GM19238 (cell line): ENCODE measurements around the gene STK32C.
"Not testable (repeated sequence)": the region's sequence is repeated elsewhere in the genome, so short reads cannot be mapped to it uniquely, and the experiment has no call there.

Source experiments
- DNase-seq: peaks from one replicate; pipeline ENCODE4 v3.0.0; 2011; ENCODE audit warnings: low spot score; ENCODE audit not compliant: insufficient read length

Gene STK32C

DNA sequence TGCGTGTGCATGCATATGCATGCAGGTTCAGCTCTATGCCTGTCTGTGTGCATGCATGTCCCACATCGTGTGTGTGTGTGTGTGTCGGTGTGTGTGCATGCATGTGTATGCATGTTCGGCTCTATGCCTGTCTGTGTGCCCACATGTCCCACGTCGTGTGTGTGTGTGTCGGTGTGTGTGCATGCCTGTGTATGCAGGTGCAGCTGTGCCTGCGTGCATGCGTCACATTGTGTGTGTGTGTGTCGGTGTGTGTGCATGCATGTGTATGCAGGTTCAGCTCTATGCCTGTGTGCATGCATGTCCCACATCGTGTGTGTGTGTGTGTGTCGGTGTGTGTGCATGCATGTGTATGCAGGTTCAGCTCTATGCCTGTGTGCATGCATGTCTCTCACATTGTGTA is 39.8 kb downstream of the STK32C start:
- not testable (repeated sequence) for DNase-seq

DNA sequence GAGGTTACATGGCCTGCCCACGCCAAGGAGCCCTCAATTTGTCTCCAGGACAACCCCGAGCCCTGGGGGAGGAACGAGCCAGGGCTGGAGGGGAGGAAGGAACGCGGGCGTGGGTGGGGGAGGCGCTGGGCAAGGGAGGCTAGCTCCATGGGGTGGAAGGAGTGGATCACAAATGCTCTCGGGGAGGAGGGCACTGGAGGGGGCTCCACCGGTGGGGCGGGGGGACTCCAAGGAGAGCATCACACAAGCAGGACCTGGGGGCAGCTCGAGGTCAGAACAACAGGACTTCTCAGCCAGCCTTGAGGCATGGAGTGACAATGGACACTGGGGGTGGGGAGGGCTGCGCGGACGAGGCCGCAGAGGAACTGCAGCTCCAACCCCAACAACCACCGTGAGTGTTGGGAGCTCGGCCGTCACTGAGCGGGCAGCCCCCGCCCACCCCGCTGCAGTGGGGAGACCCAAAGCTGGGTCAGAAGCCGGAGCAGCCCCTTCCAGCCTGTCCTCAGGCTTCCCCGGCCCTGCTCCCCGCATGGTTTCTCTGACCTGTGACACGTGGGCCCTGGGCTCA is 41.1 kb downstream of the STK32C start:
- DNase-seq: no peak

DNA sequence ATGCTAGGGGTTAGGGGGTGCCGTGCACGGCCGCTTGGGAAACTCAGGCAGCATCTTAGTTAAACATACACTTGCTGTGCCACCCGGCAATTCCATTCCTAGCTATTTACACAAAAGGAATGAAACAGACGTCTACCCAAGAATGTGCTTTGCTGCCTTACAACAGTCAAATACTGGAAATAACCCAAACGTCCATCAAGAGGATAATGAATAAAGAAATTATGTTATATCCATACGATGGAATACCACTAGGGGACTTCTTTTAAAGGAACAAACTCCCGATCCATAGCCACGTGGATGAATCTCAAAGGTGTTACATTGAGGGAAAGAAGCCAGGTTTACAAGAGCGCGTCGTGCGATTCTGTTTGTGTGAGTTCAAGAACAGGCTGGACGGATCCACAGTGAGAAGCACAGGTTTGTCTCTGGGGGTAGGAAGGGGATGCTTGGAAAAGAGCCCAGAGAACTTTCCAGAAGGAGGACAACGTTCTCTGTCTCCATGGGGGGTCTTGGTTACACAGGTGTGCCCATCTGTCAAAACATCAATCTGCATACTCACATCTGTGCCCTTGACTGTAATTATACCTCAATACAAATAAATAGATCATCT is 41.8 kb downstream of the STK32C start:
- no peak for DNase-seq

DNA sequence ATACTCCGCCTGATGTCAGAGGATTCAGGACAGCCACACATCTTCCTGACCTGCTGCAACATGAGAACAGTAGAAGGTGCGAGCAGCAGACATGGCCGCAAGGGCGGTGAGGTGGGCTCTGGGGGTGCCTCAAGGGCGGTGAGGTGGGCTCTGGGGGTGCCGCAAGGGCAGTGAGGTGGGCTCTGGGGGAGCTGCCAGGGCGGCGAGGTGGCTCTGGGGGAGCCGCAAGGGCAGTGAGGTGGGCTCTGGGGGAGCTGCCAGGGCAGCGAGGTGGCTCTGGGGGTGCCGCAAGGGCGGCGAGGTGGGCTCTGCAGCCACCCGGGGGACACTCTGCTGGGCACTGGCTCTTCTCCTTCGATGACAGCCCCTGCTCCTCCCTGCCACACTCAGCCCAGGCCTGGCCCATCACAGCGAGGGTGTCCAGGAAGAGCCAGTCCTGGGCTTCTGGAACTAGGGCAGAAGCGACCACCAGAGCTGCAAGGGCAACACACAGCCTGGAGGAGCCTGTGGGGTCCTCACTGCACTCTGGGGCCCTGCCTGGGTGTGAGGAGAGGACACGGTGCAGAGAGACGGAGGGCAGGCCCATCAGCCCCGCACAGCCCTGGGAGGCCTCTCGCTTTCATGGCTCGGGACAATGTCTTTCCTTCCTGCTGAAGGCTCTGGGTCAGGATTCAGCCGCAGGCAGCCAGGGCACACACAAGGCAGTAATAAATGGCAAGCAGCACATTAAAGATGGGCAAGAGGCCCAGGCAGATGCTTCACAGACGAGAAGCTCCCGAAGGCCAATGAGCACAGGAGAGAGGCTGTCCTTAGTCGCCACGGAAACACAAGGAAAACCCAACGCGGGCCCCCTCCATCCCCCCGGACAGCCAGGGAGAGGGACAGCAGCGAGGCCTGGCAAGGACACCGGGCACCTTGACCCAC is 42.5 kb downstream of the STK32C start:
- no peak for DNase-seq

DNA sequence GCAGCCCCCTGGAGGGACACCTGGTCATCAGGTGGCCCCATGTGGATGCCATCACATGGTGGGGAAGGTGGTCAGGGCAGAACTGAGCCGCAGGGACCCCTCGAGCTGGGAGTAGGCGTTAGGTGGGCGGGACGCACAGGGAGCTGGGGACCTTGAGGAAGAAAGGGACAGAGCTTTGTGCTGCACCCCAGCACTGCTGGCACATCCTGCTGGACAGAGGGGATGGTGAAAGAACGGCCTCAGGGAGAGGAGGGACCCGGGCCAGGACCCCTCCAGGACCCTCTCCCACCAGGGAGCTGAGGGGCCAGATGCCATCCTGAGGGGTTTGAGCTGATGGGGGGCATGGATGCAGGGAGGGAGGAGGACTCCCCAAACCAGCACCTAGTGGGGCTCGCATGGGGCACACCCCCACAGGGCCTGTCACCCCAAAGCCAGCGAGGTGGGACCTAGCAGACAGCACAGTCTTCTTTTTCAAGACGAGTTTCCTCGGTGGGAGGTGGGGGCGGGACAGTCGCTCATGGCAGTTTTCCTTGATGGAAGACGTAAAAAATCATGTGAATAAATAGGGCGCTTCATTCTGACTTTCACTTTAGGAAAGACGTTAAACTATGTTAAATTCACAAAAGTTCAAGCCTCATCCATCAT is 43.3 kb downstream of the STK32C start:
- no peak for DNase-seq

DNA sequence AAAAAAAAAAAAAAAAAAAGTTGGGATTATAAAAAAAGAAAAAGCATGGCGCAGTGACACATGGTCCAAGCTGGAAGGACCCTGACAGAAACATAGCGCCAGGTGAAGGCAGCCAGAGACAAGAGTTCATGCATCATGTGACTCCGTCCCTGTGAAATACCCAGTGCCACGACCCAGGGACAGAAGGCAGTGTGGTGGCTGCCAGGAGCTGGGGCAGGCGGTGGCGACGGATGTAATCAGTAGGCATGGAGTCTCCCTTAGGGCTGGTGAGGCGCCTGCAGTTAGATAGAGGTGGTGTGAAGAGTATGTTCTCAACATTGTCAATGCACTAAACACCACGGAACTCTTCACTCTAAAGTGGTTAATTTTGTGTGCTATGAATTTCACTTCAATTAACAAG is 43.9 kb downstream of the STK32C start:
- no peak for DNase-seq

DNA sequence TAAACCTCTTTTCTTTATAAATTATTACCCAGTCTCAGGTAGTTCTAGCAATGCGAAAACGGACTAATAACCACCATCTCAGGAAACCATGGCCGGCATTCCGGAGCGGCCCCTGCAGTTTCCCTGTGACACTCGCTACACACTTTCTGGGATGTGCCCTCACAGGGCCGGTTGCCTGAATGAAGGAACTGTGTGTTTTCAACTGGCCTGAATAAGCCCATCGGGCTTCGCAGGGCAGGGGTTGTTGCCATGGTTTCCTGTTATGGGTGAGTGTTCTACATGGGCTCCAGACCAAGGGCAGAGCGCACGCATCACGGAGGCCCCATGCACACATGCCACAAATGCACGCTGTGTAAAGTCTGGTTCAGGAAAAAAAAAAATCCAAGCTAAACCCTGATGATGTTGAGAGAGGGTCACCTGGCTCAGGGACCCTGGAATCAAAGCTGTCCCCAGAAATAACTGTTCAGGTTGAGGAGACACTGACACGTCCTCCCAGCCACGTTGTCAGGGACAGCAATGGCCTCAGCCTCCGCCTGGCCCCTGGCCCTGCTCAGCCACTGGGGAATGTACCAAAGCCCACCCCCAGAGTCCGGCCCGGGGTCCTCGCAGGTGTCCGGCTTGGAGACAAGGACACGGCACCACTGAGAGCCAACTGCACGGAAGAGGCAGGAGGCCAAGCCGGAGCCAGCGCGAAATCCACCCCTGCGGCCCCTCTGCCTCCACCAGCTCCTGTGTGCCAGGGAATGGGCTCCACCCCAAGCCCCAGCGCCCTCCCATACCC is 47.9 kb downstream of the STK32C start:
- no peak for DNase-seq

DNA sequence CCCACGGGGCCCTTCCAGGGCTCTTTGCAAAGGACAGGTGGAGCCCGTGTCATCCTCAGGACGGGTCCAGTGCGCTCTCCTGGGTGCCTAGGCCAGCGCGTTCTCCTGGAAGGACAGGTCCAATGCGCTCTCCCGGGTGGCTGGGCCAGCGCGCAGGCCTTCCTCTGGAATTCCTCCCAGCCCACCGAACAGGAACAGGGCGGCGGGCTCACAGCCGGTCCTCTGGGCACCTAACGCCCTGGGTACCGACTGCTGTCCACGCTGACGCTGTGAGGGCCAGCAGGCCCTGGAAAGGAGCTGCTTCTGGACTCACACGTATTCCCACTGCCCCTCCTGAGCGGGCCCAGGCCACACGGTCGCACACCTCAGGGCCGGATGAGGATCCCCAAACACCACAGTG is 49.3 kb downstream of the STK32C start:
- DNase-seq: no peak

DNA sequence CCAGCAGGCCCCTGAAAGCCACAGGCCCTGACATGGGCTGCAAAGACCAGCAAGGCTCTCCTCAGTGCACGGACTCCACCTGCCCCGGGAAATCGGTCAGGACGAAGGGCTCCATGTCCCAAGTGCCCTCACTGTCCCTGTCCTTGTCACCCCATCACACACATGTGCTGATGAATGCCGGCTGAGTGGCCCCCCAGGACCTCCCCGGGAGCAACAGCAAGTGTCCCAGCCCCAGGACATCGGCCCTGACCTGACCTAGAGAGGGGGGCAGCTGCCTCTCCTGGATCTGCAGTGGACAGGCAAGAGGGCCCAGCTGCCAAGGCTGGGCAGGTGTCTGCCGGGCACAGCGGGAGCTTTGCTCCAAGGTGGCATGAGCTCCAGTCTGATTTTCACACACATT is 49.8 kb downstream of the STK32C start:
- no peak for DNase-seq

DNA sequence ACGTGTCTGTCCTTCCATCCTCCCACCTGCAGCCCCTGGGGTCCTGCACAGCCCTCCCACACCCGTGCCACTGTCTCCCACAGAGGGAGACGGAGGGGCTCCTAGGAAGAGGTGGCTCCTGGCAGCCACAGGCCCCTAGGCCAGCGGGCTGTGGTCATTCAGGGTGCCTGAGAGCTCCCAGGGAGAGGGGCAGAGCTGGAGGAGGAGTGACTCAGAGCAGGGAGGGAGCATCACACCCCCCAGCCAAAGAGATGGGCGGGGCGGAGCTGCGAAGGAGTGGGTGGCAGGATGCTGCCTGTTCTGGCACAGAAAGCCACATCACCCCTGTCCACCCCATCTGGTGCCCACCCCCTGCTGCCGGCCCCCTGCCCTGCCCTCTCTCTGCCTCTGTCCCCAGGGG is 50.5 kb downstream of the STK32C start:
- no peak for DNase-seq

DNA sequence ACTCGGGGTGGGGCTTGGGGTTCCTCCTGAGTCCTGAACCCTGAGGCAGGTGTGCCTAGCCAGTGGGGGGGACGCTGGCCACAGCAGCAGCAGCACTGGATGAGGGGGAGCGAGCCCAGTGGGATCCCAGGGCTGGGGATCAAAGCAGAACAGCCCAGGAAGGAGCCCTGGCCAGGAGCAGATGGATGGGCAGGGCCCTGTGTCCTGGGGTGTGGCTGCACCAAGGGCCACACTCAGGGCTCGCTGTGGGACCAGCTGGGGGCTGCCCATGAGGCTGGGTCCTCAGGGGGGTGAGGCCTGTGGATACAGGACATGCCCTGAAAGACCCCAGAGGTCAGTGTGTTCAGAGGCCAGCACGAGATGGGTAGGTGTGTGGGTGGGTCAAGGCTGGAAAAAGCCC is 50.9 kb downstream of the STK32C start:
- DNase-seq: no peak

DNA sequence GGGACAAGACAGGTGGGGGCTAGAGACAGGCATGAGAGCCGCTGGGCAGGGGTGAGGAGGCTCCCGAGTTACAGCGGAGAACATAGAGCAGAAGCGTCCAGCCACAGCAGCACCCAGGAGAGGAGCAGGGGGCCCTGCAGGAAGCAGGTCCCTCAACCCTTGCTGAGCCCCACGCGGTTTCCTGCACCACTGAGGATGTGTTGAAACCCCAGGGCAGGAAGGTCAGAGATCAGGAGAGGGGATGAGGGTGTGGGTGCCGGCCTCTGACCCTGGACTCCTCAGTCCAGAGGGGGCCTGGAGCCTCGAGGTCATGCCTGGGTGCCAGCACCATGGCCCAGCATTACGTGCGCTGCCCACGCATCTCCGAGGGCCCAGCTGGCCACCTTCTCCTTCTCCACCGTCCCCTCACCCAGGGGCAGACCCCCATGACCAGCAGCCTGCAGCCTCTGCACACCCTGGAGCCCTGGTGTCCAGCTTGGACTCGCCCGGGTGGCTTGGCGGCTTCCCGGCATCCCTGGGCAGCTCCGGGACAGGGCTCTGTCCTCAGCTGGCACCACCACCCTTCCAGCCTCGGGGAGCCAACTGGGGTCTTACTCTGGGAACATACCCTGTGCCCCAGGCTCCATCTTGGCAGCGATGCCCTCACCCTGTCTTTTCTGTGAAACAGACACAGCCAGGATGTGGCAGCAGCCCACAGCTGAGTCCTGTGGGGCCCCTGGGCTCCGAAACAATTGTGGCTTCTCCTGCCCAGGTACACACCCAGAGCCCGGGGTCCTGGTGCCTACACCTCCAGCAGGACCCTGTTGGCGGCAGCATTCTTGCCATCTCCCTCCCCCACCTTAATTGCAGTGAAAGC is 52.0 kb downstream of the STK32C start:
- no peak for DNase-seq

DNA sequence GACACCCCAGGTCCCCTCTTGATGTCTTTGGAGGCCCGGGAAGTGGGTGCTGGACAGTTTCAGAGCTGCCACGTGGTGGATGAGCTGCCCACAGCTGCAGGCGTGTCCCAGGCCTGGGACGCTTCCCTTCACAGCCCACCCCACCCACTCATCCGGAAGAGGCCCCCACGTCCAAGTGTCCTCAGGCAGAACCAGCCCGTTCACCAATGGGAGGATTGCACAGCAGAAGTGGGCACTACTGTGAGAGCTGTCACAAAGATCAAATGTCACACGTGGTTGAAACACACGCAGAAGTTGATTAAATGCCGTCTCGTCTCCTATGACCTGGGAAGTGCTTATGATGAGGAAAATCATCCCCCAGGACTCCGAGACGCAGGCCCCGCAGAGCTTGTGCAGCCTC is 52.9 kb downstream of the STK32C start:
- no peak for DNase-seq

DNA sequence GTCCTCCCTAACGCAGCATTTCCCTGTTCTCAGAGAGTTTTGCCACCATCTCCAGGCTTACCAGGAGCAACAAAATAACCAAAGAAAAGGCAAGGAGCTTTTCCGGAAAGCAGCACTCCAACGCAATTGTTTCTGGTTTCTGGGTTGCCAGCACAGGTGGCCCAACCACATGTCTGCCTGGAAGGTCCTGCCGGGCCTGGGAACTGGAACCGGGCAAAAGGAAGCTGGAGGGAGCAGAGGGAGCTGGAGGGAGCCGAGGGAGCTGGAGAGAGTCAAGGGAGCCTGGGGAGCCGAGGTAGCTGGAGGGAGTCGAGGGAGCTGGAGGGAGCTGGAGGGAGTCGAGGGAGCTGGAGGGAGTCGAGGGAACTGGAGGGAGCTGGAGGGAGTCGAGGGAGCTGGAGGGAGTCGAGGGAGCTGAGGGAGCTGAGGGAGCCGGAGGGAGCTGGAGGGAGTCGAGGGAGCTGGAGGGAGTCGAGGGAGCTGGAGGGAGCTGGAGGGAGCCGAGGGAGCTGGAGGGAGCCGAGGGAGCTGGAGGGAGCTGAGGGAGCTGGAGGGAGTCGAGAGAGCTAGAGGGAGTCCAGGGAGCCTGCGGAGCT is 54.6 kb downstream of the STK32C start:
- no peak for DNase-seq

DNA sequence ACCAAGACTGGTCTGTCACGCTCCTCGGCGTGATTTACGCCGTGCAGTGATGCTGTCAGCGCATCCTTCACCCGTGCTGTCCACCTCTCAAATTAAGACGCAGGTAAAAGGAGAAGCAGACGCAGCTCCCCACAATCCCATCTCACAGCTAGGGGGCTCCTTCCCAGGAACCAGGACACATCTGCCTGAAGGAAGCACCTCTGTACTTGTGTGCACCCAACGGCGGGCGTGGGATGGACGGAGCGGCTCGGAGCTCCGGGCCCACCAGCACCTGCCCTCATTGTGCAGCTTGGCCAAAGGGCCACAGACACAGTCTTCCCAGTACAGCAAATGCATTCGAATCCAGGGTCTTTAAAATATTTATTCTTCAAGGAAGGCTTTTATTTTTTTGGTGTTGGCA is 55.3 kb downstream of the STK32C start:
- DNase-seq: no peak

DNA sequence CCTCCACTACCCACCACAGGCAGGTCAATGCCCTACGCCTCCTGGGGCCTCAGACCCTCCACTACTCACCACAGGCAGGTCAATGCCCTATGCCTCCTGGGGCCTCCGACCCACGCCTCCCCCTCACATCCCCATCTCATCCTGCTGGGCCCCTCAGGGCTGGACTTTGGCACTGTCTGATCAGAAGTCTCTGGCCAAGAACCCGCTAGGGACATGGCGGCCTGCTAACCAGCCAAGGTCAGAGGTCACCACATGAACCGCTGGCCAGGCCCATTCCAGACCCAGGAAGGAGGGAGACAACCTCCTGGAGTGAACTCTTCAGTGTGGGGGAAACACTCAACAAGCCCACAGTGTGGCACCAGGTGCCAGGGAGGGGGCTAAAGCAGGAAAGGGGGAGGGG is 55.8 kb downstream of the STK32C start:
- DNase-seq: no peak

DNA sequence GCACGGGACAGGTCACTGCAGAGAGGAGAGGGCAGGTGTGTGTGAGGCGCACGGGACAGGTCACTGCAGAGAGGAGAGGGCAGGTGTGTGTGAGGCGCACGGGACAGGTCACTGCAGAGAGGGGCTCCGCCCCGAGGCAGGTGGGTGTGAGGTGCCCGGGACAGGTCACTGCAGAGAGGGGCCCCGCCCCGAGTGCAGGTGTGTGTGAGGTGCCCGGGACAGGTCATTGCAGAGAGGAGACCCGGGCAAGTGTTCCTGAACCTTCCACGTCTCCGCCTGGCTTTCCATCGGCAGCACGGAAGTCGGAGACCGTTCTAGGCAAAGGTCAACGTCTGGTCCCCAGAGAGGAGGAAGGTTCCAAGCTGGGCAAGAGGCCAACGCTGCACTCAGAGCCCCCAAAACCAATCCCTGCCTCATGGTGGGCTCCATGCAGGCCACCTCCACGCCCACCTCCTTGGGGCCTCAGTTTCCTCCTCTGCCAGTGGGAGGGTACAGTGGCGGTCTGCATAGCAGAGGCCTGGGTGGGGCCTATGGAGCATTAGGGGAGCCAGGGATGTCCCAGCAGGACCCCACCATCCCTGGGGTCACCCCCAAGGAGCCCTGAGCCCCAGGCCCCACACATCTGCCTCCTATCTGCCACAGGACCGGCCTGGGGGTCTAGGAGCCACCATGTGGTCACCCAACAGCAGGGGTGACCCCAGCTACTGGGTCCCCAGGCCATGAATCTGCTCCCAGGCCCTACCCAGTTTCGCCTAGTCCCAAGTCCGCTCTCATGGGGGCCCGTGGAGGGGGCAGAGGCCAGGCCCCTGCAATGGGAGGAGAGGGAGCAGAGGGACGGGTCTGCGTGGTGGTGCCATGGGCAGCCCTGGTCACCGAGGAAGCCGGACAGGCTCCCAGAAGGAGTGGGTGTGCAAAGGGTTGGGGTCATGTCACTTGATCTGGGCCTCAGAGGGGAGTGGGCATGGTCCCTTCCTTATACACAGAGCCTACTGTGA is 57.0 kb downstream of the STK32C start:
- DNase-seq: no peak

DNA sequence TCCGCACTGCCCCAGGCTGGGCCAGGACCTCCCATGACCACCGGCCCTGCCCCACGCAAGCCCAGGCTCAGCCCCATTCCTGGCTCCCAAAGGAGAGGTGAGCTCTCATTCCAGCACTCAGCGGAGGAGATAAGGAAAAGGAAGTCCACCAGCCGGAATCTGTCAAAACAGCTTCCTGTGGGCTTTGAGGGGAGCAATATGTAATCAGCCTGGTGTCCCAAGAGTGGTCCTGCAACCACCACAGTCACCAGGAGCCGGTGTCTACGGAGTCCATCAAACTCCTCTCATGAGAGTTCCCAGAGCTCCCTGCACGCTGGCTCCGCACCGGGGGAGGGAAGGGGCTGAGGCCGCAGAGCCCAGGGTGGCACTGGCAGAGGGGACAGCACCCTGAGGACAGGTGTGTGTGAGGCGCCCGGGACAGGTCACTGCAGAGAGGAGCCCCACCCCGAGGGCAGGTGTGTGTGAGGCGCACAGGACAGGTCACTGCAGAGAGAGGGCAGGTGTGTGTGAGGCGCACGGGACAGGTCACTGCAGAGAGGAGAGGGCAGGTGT is 57.9 kb downstream of the STK32C start:
- DNase-seq: no peak
